Astrocyte of the cerebellum (primary cell): ENCODE results near the gene ZFYVE21.

ENCODE experiments used
- DNase-seq: peaks from one replicate; pipeline ENCODE4 v3.0.0-alpha.2; 2011; ENCODE audit warnings: low read depth
- H3K4me3 ChIP-seq: 2 replicates; pipeline ENCODE4 v1.5.1; 2011; ENCODE audit warnings: mild to moderate bottlenecking, low read depth, low read length, moderate library complexity
- in situ Hi-C: cut with HindIII; loops from 2 replicates; pipeline ENCODE4 v1.10.0; 2017; ENCODE audit warnings: low sequenced_read_pairs
- TF ChIP-seq, protein P1 (sequence below): IDR thresholded peaks from 2 replicates; pipeline ENCODE4 v1.5.1; 2012; ENCODE audit warnings: low read length, low read depth, moderate library complexity, mild to moderate bottlenecking; ENCODE audit errors: missing control alignments

The ZFYVE21 gene

DNA sequence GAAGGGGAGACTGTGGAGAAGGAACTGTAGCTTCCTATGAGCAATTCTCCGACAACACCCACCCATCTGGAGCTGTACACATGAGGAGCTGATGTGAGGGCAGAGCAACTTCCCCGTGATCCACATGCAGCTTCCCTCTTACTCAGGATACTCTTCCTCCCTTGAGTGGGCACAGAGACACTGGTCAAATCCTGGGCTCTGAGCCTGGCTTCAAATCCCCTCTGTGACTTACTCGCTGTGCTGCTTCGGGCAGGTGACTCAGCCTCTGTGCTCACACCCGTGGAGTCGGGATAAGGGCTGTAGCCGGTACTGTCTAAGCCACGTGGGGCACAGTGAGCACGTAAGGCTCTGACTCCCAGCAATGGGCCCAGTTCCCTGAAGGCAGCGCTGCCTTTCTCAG is 31.1 kb downstream of the ZFYVE21 start:
- TF ChIP-seq, protein P1, sequence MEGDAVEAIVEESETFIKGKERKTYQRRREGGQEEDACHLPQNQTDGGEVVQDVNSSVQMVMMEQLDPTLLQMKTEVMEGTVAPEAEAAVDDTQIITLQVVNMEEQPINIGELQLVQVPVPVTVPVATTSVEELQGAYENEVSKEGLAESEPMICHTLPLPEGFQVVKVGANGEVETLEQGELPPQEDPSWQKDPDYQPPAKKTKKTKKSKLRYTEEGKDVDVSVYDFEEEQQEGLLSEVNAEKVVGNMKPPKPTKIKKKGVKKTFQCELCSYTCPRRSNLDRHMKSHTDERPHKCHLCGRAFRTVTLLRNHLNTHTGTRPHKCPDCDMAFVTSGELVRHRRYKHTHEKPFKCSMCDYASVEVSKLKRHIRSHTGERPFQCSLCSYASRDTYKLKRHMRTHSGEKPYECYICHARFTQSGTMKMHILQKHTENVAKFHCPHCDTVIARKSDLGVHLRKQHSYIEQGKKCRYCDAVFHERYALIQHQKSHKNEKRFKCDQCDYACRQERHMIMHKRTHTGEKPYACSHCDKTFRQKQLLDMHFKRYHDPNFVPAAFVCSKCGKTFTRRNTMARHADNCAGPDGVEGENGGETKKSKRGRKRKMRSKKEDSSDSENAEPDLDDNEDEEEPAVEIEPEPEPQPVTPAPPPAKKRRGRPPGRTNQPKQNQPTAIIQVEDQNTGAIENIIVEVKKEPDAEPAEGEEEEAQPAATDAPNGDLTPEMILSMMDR: no peak
- in situ Hi-C loops: no loop called here
- no peak for DNase-seq
- H3K4me3 ChIP-seq: no peak overlapping the region

DNA sequence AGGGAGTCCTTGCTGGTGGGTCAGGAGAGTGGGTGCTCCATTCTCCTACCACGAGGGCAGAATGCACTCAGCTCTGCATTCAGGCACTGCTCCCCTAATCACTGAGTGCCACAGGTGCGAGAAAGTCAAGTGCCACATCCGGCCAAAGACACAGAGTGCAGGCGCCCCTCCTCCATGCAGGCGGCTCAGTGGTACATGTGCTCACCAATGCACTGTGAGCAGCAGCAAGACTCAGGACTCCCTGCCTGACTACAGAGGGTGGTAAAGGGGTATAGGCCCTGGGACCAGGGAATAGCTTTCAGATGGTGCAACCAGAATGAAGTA is 32.9 kb downstream of the ZFYVE21 start:
- no peak overlapping the region for H3K4me3 ChIP-seq
- TF ChIP-seq, protein P1: no peak
- DNase-seq: no peak
- in situ Hi-C loops: no loop called here

DNA sequence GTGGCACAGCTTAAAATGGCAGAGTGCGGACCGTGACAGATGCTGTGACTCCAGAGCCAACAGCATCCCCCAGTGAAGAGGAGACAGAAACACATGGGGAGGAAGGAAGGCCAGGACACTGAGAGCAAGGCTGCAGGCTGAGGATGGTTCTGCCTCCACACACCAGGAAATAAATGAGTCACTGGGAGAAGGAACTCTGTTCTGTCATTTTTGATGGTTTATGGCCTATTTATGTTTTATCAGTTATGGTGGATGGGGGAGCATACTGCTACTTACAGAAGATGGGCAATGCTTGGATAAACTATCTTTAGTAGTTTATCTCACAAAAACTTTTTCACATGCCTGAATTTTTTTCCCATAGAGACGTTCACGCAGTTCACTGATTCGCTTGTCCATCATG is 33.8 kb downstream of the ZFYVE21 start:
- no peak for DNase-seq
- in situ Hi-C loops: no loop called here
- H3K4me3 ChIP-seq: no peak overlapping the region
- TF ChIP-seq, protein P1: no peak

DNA sequence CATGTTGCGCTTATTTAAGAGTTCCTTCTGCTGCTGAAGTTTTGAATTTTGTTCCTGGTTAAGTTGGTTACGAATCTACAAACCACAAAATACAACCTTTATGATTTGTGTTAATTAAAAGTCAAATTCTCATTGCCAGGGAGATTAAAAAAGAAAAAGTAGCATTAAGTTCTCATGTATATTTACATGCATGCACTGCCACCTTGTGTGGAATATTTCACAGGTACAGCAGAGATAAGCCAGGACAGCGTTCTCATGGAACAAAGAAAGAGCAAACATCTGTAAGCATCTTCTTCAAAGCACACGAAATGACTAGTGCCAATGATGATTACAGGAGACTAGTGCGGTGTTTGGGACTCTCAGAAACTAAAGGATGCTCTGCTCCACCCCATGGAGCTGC is 34.2 kb downstream of the ZFYVE21 start:
- TF ChIP-seq, protein P1: peak; percentile 16
- in situ Hi-C loops: no loop called here
- no peak overlapping the region for H3K4me3 ChIP-seq
- DNase-seq: no peak

DNA sequence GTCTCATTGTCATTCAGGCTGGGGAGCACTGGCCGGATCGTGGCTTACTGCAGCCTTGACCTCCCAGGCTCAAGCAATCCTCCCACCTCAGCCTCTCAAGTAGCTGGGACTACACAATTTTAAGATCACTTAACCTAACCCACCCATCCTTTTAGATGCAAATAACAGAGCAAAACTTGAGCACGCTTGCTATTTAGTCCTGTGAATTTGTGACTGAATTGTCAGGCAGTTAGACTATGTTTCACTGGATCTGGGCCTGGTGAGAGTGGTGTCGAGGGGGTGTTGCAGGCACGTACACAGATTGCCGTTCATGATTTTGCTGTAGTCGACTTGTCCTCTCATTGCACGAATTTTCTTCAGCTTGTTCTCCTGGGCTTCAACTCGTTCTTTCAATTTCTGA is 38.2 kb downstream of the ZFYVE21 start:
- in situ Hi-C loops: no loop called here
- no peak overlapping the region for H3K4me3 ChIP-seq
- DNase-seq: no peak
- TF ChIP-seq, protein P1: no peak

DNA sequence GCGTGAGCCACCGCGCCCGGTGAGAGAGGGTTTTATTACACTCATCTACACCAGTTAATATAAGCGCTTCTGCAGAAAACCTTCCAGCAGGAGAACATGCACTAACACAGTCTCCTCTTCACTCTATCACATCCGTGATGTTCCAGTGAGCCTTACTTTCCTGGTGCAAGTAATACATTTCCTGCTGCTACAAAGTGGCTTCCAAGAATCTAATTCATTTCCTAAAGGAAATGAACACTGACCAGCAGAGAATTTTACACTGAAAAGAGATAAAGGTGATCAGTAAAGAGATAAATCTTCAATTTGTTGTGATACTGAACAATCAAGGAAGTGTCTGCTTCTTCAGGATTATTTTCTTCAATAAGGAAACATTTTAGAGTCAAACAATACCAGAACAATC is 39.5 kb downstream of the ZFYVE21 start:
- no peak for DNase-seq
- no peak overlapping the region for H3K4me3 ChIP-seq
- in situ Hi-C loops: no loop called here
- TF ChIP-seq, protein P1: no peak

DNA sequence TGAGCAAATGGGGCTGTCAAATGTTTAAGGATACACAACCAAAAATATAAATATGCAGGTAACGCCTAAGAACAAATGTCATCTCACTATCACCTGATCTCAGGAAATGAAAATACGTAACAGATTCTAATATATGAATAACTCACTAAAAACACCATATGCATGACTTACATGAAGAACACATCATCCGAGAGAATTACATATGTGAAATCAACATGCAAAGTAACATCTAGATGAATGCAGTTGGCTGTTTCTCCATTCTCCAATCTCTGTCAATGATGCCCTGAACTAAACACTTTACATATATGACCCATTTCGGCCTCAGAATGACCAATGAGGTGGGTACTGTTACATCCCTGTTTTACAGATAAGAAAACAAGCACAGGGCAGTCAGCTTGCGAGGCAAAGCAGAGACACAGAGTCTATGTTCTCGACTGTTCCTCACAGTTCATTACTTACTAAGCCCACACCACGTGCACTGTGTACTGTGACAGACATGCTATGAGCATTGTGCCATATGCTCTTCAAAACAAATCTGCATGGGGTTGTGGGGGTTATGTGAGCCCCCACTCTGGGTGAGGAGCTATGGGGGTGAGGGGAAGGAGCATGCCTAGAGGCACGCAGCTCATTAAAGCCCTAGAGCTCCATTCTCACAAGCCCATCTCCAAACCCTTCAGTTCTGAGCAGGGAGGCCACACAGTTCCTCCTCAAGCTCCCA is 42.6 kb downstream of the ZFYVE21 start:
- H3K4me3 ChIP-seq: no peak overlapping the region
- TF ChIP-seq, protein P1: no peak
- in situ Hi-C loops: no loop called here
- no peak for DNase-seq
